ENCODE data around the gene SCO1.

DNA sequence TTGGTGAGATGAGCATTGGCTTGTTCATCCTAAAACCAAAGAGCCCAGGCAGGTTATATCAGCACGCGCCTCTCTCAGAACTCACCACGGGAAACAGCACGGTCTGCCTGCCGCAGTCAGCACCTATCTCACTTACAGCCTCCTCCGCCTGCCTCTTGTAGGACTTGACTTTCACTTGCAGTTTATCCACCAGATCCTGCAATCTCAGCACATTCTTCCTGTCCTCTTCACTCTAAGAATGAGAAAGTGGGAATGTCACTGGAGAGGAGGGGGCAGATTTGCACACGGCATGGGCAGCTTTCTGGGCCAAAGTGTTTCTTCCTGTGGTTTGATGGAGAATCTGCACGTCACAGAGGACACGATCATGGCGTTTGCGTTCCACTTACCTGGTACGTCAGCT, 67.6 kb downstream of the SCO1 start:
- TF ChIP-seq, protein P1, sequence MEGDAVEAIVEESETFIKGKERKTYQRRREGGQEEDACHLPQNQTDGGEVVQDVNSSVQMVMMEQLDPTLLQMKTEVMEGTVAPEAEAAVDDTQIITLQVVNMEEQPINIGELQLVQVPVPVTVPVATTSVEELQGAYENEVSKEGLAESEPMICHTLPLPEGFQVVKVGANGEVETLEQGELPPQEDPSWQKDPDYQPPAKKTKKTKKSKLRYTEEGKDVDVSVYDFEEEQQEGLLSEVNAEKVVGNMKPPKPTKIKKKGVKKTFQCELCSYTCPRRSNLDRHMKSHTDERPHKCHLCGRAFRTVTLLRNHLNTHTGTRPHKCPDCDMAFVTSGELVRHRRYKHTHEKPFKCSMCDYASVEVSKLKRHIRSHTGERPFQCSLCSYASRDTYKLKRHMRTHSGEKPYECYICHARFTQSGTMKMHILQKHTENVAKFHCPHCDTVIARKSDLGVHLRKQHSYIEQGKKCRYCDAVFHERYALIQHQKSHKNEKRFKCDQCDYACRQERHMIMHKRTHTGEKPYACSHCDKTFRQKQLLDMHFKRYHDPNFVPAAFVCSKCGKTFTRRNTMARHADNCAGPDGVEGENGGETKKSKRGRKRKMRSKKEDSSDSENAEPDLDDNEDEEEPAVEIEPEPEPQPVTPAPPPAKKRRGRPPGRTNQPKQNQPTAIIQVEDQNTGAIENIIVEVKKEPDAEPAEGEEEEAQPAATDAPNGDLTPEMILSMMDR (IDR thresholded peaks at IDR 0.05) = no peak
- TF ChIP-seq EP300 (IDR thresholded peaks at IDR 0.05) = no peak
